ENCODE results near the gene FAM169A.

DNA sequence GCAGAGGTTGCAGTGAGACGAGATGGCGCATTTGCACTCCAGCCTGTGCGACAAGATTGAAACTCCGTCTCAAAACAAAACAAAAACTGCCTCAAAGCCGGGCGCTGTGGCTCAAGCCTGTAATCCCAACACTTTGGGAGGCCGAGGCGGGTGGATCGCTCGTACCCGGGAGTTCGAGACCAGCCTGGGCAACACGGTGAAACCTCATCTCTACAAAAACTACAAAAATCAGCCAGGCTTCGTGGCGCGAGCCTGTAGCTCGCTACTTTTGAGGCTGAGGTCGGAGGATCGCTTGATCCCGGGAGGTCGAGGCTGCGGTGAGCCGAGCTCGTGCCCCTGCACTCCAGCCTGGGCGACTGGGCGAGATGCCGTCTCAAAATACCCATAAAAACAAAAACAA lies 100.3 kb downstream of the FAM169A start:
- TF ChIP-seq, protein P1, sequence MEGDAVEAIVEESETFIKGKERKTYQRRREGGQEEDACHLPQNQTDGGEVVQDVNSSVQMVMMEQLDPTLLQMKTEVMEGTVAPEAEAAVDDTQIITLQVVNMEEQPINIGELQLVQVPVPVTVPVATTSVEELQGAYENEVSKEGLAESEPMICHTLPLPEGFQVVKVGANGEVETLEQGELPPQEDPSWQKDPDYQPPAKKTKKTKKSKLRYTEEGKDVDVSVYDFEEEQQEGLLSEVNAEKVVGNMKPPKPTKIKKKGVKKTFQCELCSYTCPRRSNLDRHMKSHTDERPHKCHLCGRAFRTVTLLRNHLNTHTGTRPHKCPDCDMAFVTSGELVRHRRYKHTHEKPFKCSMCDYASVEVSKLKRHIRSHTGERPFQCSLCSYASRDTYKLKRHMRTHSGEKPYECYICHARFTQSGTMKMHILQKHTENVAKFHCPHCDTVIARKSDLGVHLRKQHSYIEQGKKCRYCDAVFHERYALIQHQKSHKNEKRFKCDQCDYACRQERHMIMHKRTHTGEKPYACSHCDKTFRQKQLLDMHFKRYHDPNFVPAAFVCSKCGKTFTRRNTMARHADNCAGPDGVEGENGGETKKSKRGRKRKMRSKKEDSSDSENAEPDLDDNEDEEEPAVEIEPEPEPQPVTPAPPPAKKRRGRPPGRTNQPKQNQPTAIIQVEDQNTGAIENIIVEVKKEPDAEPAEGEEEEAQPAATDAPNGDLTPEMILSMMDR (conservative IDR thresholded peaks at IDR 0.05; ENCODE audit: low read depth, low read length): no peak
- TF ChIP-seq POLR2A (IDR thresholded peaks at IDR 0.05; ENCODE audit: low read depth, low read length): no peak
